ENCODE results near the gene MAPK7.

MAPK7 gene

DNA sequence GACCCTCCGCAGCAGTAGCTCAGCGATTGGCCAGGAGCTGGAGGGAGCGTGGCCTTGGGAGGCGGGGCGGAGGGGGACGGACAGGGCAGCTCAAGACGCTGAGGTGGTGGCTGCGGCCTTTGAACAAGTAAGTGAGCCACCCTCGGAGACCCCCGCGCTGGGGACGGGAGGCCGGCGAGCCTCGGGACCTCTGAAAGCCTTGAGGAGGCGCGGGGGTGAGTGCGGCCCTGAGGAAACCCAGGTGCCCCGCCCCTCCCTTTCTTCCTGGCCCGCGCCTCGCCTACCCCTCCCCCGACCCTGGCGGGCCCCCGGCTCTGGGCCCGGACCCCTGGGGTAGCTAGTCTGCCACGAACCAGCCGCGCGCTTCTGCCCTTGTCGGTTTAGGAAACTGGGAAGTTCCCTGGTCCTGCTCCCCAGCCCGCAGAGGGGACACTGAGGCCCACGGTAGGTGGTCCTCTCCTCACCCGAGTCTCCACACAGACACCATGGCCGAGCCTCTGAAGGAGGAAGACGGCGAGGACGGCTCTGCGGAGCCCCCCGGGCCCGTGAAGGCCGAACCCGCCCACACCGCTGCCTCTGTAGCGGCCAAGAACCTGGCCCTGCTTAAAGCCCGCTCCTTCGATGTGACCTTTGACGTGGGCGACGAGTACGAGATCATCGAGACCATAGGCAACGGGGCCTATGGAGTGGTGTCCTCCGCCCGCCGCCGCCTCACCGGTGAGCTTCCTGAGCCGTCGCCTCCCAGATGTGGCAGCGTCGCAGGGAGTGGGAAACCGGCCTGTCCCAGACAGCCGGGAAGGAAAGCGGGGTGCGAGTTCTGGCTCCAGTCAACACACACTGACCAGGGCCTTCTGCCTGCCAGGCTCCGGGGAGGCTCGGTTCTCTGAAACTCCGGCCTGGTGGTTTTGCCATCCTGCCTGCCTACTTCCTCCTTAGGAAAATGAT, at the start of gene MAPK7:
Gene MAPK7 (plus strand): TSS at position 83 of the 945 bp plus-strand sequence. CDS start 403 bp downstream, at position 486.
- Histone ChIP-seq H3K9me3 (ENCODE audit: control insufficient read depth, insufficient read depth, low read length) (no peaks in the 10 kb centered on the region), H3K36me3 (ENCODE audit: control insufficient read depth, insufficient read depth, low read length) (peaks cover 40% of the 10 kb centered on the region), H3K27me3 (ENCODE audit: control insufficient read depth, insufficient read depth, low read length) (no peaks in the 10 kb centered on the region), H3K4me3 (ENCODE audit: low read depth, low read length) (peak within 1 kb of the TSS; percentile 93), H3K4me1 (ENCODE audit: control insufficient read depth, insufficient read depth, low read length) (peaks cover 5% of the 10 kb centered on the region), H3K9ac (ENCODE audit: low read depth, low read length) (peak within 1 kb of the TSS; percentile 90)

DNA sequence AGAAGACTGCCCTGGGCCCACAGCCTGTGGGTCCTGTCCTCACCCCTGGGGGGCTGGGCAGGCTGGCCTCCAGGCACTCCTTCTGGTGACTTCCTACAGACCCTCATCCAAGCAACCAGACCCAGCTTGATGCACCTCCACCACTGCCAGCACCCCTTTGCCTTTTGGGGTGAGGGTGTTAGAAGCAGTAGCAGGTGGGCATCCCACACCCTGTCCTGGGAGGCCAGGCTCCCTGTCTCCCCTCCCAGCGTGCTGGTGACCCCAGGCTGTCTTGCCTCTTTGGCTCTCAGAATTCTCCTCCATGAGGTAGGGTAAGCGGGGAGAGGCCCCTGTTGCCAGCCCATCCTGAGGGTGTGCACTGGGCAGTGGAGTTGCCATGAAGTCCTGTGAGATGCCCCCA, 49.2 kb upstream of the MAPK7 start:
- Histone ChIP-seq H3K4me3 (ENCODE audit: low read depth, low read length) (no peak overlapping the region), H3K27me3 (ENCODE audit: control insufficient read depth, insufficient read depth, low read length) (no peaks in the 10 kb centered on the region), H3K4me1 (ENCODE audit: control insufficient read depth, insufficient read depth, low read length) (peaks cover 3% of the 10 kb centered on the region), H3K9ac (ENCODE audit: low read depth, low read length) (no peak overlapping the region), H3K9me3 (ENCODE audit: control insufficient read depth, insufficient read depth, low read length) (no peaks in the 10 kb centered on the region), H3K36me3 (ENCODE audit: control insufficient read depth, insufficient read depth, low read length) (peaks cover 19% of the 10 kb centered on the region)

DNA sequence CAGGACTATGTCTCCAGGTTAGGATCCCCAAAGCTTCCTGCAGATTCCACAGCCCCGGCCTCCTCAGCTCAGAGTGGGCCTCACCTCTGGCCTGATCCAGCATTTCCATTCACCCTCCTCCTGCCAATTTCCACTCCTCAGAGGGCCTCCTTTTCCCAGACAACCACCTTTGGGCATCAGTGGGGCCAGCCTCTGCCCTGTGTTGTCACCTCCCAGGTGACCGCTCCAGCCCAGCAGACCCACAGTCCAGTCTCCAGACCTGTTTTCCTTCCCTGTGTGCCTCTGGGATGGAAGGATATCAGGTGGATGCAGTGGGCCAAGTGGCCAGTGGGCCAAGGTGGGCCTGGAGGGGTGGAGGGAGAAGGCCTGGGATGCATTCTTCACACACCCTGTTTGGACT, 48.5 kb upstream of the MAPK7 start:
- Histone ChIP-seq H3K36me3 (ENCODE audit: control insufficient read depth, insufficient read depth, low read length) (peaks cover 21% of the 10 kb centered on the region), H3K9ac (ENCODE audit: low read depth, low read length) (no peak overlapping the region), H3K27me3 (ENCODE audit: control insufficient read depth, insufficient read depth, low read length) (no peaks in the 10 kb centered on the region), H3K9me3 (ENCODE audit: control insufficient read depth, insufficient read depth, low read length) (no peaks in the 10 kb centered on the region), H3K4me3 (ENCODE audit: low read depth, low read length) (no peak overlapping the region), H3K4me1 (ENCODE audit: control insufficient read depth, insufficient read depth, low read length) (peaks cover 3% of the 10 kb centered on the region)

DNA sequence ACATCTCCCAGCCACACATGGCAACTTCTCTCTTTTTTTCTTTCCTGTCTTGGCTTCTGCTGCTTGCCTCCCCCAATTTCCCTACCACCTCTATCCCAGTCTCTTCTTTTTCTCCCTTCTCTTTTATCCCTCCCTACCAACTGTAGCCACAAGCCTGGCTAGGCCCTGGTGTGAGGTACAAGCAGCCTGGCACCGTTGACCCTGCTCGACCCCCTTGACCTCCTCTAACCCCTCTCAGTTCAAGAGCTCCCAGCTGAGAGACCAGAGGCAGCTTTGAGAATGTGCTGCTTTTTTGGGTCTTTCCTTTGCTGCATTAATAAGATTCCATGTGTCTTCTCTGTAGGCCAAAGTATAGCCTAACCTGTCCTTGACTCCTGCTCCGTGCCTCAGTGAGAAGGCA, 48.0 kb upstream of the MAPK7 start:
- H3K9ac ChIP-seq (ENCODE audit: low read depth, low read length), result no peak overlapping the region
- H3K4me1 ChIP-seq (ENCODE audit: control insufficient read depth, insufficient read depth, low read length), result peaks cover 3% of the 10 kb centered on the region
- H3K9me3 ChIP-seq (ENCODE audit: control insufficient read depth, insufficient read depth, low read length), result no peaks in the 10 kb centered on the region
- H3K27me3 ChIP-seq (ENCODE audit: control insufficient read depth, insufficient read depth, low read length), result no peaks in the 10 kb centered on the region
- H3K36me3 ChIP-seq (ENCODE audit: control insufficient read depth, insufficient read depth, low read length), result peaks cover 21% of the 10 kb centered on the region
- no peak overlapping the region for H3K4me3 ChIP-seq (ENCODE audit: low read depth, low read length)

- Histone ChIP-seq H3K36me3 (ENCODE audit: control insufficient read depth, insufficient read depth, low read length) (peaks cover 21% of the 10 kb centered on the region), H3K27me3 (ENCODE audit: control insufficient read depth, insufficient read depth, low read length) (no peaks in the 10 kb centered on the region), H3K9ac (ENCODE audit: low read depth, low read length) (no peak overlapping the region), H3K9me3 (ENCODE audit: control insufficient read depth, insufficient read depth, low read length) (no peaks in the 10 kb centered on the region), H3K4me3 (ENCODE audit: low read depth, low read length) (no peak overlapping the region), H3K4me1 (ENCODE audit: control insufficient read depth, insufficient read depth, low read length) (peaks cover 3% of the 10 kb centered on the region)
Observed at GRCh38 chr17:19331134-19331533, 47.2 kb upstream of the MAPK7 start.

DNA sequence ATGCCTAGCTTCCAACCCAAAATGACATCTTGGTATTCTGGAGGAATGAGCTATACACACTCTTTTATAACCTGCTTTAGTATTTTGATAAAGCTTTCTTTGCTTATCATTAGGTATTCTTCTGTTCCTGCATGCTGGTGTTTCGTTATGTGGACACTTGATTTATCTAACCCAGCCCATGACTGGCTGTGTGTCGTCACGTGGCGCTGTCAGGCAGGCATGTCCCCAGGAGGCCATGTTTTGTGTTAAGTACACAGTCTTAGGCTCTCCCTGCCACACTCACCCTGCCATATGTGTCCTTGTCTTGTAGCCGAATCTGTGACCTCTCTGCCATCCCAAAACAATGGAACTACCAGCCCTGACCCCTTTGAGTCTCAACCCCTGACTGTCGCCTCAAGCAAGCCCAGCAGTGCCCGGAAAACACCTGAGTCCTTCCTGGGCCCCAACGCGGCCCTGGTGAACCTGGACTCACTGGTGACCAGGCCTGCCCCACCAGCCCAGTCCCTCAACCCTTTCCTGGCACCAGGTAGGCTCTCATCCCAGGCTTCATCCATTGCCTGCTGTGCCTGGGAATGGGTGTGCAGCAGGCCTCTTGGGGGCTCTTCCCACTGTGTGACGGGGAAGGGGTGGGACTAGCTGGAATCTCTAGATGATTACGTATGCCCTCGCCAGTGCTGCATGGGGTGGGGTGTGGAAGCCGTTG, 46.6 kb upstream of the MAPK7 start:
- no peaks in the 10 kb centered on the region for H3K27me3 ChIP-seq (ENCODE audit: control insufficient read depth, insufficient read depth, low read length)
- H3K4me1 ChIP-seq (ENCODE audit: control insufficient read depth, insufficient read depth, low read length), result peaks cover 3% of the 10 kb centered on the region
- peaks cover 21% of the 10 kb centered on the region for H3K36me3 ChIP-seq (ENCODE audit: control insufficient read depth, insufficient read depth, low read length)
- no peak overlapping the region for H3K4me3 ChIP-seq (ENCODE audit: low read depth, low read length)
- H3K9ac ChIP-seq (ENCODE audit: low read depth, low read length), result no peak overlapping the region
- H3K9me3 ChIP-seq (ENCODE audit: control insufficient read depth, insufficient read depth, low read length), result no peaks in the 10 kb centered on the region

GRCh38 chr17:19332371-19333131, 45.7 kb upstream of the MAPK7 start:
- H3K36me3 ChIP-seq (ENCODE audit: control insufficient read depth, insufficient read depth, low read length), result peaks cover 21% of the 10 kb centered on the region
- H3K9me3 ChIP-seq (ENCODE audit: control insufficient read depth, insufficient read depth, low read length), result no peaks in the 10 kb centered on the region
- H3K4me1 ChIP-seq (ENCODE audit: control insufficient read depth, insufficient read depth, low read length), result peaks cover 5% of the 10 kb centered on the region

GRCh38 chr17:19333132-19333440, 45.2 kb upstream of the MAPK7 start:
- Histone ChIP-seq H3K27me3 (ENCODE audit: control insufficient read depth, insufficient read depth, low read length) (no peaks in the 10 kb centered on the region), H3K36me3 (ENCODE audit: control insufficient read depth, insufficient read depth, low read length) (peaks cover 21% of the 10 kb centered on the region), H3K9ac (ENCODE audit: low read depth, low read length) (no peak overlapping the region), H3K4me3 (ENCODE audit: low read depth, low read length) (no peak overlapping the region), H3K9me3 (ENCODE audit: control insufficient read depth, insufficient read depth, low read length) (no peaks in the 10 kb centered on the region), H3K4me1 (ENCODE audit: control insufficient read depth, insufficient read depth, low read length) (peaks cover 5% of the 10 kb centered on the region)

More at GRCh38 chr17:19332371-19333131, 45.7 kb upstream of the MAPK7 start:
- no peak overlapping the region for H3K9ac ChIP-seq (ENCODE audit: low read depth, low read length)
- no peaks in the 10 kb centered on the region for H3K27me3 ChIP-seq (ENCODE audit: control insufficient read depth, insufficient read depth, low read length)
- H3K4me3 ChIP-seq (ENCODE audit: low read depth, low read length), result no peak overlapping the region

- Histone ChIP-seq H3K4me3 (ENCODE audit: low read depth, low read length) (no peak overlapping the region), H3K36me3 (ENCODE audit: control insufficient read depth, insufficient read depth, low read length) (peaks cover 16% of the 10 kb centered on the region), H3K4me1 (ENCODE audit: control insufficient read depth, insufficient read depth, low read length) (peaks cover 8% of the 10 kb centered on the region), H3K27me3 (ENCODE audit: control insufficient read depth, insufficient read depth, low read length) (no peaks in the 10 kb centered on the region), H3K9me3 (ENCODE audit: control insufficient read depth, insufficient read depth, low read length) (no peaks in the 10 kb centered on the region), H3K9ac (ENCODE audit: low read depth, low read length) (no peak overlapping the region)
Observed at GRCh38 chr17:19333736-19334290, 44.5 kb upstream of the MAPK7 start.

GRCh38 chr17:19334331-19334730, 44.0 kb upstream of the MAPK7 start:
- Histone ChIP-seq H3K27me3 (ENCODE audit: control insufficient read depth, insufficient read depth, low read length) (no peaks in the 10 kb centered on the region), H3K9ac (ENCODE audit: low read depth, low read length) (no peak overlapping the region), H3K4me1 (ENCODE audit: control insufficient read depth, insufficient read depth, low read length) (peaks cover 12% of the 10 kb centered on the region), H3K4me3 (ENCODE audit: low read depth, low read length) (no peak overlapping the region), H3K36me3 (ENCODE audit: control insufficient read depth, insufficient read depth, low read length) (peaks cover 15% of the 10 kb centered on the region), H3K9me3 (ENCODE audit: control insufficient read depth, insufficient read depth, low read length) (no peaks in the 10 kb centered on the region)

GRCh38 chr17:19335951-19336631, 42.2 kb upstream of the MAPK7 start:
- H3K9ac ChIP-seq (ENCODE audit: low read depth, low read length), result no peak overlapping the region
- no peaks in the 10 kb centered on the region for H3K9me3 ChIP-seq (ENCODE audit: control insufficient read depth, insufficient read depth, low read length)
- peaks cover 15% of the 10 kb centered on the region for H3K4me1 ChIP-seq (ENCODE audit: control insufficient read depth, insufficient read depth, low read length)
- H3K4me3 ChIP-seq (ENCODE audit: low read depth, low read length), result no peak overlapping the region
- no peaks in the 10 kb centered on the region for H3K27me3 ChIP-seq (ENCODE audit: control insufficient read depth, insufficient read depth, low read length)
- H3K36me3 ChIP-seq (ENCODE audit: control insufficient read depth, insufficient read depth, low read length), result peaks cover 15% of the 10 kb centered on the region

Data from iPS-15b (cell line).